Measurements from ENCODE around the gene VPS13D. TPM values are rescaled to one million over a fixed set of nuclear protein-coding genes. Genes with fewer than 3 reads are reported as not detected.
"Not testable (repeated sequence)": the region's sequence is repeated elsewhere in the genome, so short reads cannot be mapped to it uniquely, and the experiment has no call there.

VPS13D gene
- total RNA-seq, 1 experiment from 2014 or later: 6.8 TPM

GRCh38 chr1:12467570-12468286, 237.9 kb downstream of the VPS13D start:
- no peak for DNase-seq (ENCODE audit: low spot score)

DNA sequence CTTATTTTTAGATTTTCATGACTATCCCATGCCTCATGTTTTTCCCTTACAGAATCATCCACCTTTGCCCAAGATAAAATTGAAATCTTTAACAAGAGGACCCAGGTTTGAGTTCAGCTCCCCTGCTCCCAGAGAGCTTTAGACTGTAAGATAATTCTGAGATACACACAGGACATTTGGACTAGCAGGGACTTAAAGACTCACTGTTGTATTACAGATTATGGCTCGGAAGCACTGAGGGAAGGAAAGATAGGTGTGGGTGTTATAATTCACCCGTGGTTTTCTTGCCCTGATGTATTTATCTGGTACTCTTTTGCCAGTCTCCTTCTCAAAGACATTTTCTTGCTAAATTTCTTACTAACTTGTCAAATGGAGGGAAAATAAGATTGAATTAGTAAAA, 238.5 kb downstream of the VPS13D start:
- DNase-seq (ENCODE audit: low spot score): no peak

DNA sequence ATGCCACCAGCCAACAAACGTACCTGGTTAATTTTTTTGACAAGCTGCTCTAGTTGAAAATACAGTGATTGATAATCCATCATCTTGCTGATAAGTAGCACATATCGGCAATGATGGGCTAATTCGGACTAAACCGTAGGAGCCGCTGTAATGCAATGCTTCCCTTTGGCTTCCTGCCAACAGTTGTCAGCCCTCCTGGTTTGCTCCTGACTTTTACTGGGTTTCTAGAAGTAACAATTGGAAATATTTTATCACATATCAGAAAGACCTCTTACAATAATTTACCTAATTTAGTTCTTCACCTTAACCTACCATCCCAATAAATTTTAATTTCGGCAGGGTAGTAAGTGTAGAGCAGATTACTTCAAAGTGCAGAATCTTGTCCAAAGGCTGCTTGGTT, 239.7 kb downstream of the VPS13D start:
- DNase-seq (ENCODE audit: low spot score): no peak

DNA sequence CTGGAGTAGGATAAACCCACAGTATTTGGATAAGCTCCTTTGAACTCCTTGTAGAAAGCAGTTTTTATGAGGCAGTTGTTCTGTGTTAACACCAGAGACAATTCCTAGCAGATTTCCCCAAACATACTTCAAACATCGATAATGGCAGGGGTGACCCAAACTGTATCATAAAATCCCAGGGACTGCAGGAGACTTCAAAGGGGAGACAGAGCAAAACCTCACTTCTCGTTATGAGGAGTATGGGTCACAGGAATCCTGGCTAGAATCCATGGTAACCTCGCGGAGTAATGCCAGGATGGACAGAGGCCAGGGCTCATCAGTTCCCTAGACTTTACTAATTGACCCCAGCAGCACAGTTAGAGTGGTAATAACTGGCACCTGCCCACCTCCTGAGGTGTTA, 240.2 kb downstream of the VPS13D start:
- no peak for DNase-seq (ENCODE audit: low spot score)

DNA sequence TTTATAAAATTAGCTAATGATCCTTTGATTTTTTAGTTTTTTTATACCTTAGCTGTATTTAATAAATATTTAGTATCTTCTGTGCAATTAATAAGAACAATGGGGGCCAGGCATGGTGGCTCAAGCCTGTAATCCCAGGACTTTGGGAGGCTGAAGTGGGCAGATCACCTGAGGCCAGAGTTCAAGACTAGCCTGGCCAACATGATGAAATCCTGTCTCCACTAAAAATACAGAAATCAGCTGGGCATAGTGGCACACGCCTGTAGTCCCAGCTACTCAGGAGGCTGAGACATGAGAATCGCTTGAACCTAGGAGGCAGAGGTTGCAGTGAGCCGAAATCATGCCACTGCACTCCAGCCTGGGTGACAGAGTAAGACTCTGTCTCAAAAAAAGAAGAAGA, 241.1 kb downstream of the VPS13D start:
- not testable (repeated sequence) for DNase-seq (ENCODE audit: low spot score)

DNA sequence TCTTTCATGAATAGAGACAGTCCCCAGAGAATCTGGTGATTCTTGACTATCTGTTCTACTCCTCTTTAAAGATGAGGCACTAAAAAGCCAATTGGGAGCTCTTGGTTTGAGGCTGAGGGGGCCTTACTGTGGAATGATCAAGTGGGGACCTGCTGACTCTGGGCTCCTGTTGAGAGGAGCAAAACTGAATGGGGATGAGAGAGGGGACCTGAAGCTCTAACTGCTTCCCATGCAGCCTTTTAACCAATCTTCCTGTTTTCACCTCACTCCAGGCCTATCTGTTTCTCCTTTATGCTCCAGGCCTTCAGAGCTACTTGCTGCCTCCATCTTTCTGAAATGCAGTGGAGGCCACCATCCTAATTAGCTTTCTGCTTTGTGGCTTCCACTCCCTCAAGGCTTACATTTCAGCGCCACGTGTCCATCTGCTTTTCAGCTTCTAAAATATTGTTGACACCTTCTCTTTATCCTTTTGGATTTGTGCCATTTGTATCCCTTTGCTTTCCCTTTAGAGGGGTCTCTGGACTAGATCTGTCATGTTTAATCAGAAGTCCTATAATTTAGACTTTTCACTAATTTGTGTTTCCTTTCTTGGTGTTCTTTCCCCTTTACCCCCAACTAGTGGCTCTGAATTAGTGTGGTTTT, 242.4 kb downstream of the VPS13D start:
- DNase-seq (ENCODE audit: low spot score): no peak

DNA sequence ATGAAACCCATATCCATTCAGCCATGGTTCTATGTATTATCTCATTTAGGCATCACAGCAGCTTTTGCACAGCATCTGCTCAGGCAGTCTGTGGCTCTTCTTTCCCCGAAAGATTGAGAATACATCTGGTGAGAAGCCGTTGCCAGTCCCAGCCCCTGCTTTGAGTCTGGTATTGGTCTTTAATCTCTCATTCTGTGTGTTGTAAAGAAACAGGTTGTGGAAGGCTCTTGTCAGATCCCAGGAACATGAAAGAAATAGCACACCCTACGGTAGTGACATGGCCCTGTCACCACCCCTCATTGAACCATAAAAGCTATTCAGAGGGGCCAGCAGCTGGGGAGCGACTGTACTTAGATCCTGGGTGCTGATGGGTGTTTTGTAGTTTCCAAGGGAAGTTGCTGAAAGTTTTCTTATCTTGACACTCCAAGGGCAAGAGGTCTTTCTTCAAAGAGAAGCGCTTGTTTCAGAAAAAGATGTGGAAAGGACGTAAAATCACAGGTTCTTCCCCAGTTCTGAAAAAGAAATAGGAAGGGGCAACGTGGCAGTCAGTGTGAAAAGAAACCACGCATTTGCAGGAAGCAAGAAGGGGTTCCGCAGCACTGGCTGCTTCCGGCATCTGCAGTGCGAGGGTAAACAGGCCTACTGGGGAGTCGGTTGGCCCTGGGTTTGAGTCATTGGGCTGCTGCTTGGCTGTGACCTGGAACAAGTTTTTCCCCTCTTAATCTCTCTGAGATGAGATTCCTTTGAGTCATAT, 243.1 kb downstream of the VPS13D start:
- no peak for DNase-seq (ENCODE audit: low spot score)

- DNase-seq (ENCODE audit: low spot score): no peak
These were observed 243.9 kb downstream of the VPS13D start for GRCh38 chr1:12473596-12474362.

GRCh38 chr1:12475101-12475500, 245.3 kb downstream of the VPS13D start:
- no peak for DNase-seq (ENCODE audit: low spot score)

DNA sequence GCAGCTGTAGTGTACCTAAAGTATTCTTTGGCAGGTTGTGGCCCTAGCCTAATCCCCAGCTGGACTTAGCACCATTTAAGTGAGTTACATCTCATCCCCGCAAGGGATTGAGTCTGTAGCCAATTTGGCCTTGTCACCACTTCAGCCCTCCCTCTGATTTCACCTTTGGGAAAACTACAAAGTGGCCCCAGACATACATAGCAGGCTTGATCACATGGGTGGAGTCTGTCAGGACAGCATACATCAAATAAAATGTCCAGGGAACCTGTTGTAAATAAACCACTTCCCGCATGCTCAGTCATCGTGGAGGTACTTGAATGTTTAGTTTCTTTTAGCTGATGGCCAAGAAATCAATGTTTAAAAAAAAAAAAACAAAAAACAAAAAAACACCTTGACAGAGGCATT, 245.7 kb downstream of the VPS13D start:
- no peak for DNase-seq (ENCODE audit: low spot score)

- no peak for DNase-seq (ENCODE audit: low spot score)
These were observed 246.1 kb downstream of the VPS13D start for GRCh38 chr1:12475947-12476346.

GRCh38 chr1:12477314-12477713, 247.5 kb downstream of the VPS13D start:
- no peak for DNase-seq (ENCODE audit: low spot score)

GRCh38 chr1:12477936-12478611, 248.2 kb downstream of the VPS13D start:
- peak; percentile 75 for DNase-seq (ENCODE audit: low spot score)

DNA sequence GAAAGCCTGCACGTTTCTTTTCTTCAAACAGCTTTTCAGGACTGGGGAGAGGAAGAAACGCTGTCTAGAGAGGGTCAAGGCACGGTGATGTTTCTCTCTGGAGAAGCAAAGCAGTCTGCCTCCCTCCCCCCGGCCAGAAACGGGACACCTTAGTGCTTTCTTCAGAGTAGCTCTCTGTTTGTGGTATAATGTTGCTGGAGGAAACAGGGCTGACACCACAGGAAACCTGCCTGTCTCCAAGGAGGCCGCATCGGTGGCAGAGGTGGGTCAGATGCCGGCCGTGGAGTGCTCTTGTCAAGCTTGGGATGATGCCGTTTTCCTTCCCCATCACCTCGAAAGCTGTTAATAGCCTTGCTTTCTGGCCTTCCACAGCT, 248.8 kb downstream of the VPS13D start:
- no peak for DNase-seq (ENCODE audit: low spot score)

DNA sequence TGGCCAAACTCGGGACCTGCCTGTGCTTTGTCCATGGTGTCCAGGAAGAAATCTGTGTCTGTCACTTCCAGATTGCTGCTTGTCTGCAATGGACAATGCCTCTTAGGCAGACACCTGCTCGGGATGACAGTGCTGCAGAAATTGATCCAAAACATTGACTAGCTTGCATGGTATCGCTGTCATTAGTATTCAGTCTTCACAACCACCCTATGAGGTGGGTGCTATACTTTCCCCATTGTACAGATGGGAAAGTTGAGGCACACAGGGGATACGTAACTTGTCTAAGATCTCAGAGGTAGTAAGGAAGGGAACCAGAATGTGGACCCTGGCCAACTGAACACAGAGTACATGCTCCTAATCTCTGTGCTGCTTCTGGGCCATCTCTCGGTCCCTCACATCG, 249.5 kb downstream of the VPS13D start:
- no peak for DNase-seq (ENCODE audit: low spot score)

DNA sequence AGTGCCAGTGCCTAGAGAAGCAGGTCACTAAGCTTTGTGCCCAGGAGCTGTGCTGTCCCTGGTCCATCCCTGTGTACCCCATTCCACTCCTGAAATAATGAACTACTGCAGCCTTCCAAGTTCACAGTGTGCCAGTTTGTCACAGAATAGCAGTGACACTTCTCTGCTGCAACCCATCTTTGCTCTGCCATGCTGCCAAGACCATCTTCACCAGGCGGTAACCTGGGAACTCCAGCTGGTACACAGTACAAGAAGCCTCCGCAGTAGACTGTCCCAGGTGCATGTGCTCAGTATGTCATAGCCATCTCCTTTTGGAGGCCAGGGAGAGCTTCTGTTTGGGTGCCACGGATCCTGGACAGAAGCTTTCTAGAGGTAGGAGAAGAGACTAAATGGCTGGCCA, 250.2 kb downstream of the VPS13D start:
- no peak for DNase-seq (ENCODE audit: low spot score)

DNA sequence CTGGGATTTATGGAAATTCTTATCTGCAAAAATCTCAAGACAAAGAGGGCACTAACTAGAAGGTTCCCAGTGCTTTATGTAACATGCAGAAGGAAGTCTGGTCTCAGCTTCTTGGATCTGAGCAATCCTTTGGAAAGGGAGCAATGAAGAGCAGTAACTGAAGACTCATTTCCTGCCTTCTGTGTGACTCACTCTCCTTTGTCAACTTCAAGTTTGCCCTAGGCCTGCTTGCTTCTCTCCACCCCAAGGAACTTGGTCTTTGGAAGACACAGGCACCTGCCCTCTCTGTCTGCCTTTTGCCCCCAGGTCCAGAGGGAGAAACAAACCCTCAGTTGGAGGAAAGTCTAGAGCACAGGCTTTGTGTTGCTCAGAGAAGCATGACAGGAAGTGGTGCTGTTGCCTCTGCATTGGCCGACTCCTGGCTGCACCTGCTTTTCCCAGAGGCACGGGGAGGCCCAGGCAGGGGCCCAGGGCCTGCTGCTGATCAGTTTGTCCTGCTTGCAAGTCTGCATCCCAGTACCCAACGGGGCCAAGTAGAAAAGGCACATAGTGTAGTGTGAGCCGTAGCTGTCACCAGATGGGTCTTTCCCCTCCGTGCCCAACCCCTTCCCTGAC, 251.0 kb downstream of the VPS13D start:
- DNase-seq (ENCODE audit: low spot score): peak; percentile 87

DNA sequence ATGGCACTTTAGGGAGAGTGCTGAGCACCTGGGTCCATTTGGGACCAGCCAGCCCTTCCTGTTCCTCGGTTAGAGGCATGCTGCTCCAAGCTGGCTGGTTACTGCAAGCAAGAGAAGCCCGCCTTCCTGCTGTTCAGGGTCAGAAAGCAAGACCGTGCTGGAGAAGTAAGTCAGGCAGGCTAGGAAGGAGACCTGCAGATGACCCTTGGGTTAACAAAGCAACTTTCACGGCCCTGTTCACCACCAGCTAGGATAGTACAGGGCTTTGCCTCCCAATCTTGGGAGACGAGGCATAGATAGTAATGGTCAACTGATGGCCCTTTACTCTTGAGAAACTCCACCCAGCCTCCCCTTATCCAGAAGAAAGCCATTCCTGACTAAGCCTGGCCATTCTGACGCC, 252.1 kb downstream of the VPS13D start:
- DNase-seq (ENCODE audit: low spot score): no peak

DNA sequence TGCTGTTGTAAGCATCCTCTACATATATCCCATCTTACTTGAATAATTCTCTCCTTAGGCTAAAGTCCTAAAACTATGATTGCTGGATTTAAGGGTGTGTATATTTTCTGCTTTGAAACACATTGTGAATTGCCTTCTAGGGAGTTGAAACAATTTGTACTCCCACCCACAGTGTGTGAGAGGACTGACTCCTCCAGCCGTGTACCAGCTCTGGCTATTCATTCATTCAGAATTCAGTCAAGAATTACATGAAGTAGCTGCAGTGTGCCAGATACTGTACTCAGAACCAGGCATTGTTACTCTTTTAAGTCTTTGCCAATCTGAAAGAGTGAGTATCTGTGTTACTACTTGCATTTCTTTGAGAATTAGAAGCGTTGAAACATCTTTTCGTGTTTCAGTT, 253.2 kb downstream of the VPS13D start:
- DNase-seq (ENCODE audit: low spot score): no peak

GRCh38 chr1:12485231-12486058, 255.6 kb downstream of the VPS13D start:
- DNase-seq (ENCODE audit: low spot score): no peak

GRCh38 chr1:12486059-12486341, 256.2 kb downstream of the VPS13D start:
- no peak for DNase-seq (ENCODE audit: low spot score)

Measured in A172 (cell line).